ENCODE results near the gene LRP2.

The LRP2 gene

DNA sequence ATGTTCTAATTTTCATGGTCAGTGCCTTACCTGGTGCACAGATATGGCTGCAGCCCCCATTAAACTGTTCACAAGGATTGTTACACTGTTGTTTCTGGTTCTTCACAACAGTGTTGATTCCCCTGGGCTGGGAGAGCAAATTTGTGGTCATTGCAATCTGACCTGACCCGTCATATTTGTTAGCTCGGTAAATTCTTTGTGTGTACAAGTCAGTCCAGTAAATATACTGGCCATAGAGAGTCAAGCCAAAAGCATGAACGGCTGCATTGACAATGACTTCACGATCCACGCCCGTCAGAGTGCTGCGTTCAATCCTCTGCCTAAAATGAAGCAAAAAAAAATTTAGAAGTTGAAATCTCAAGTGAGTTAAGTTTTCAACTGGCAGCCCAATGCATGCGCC lies 158.4 kb downstream of the LRP2 start:
- TF ChIP-seq, protein P1, sequence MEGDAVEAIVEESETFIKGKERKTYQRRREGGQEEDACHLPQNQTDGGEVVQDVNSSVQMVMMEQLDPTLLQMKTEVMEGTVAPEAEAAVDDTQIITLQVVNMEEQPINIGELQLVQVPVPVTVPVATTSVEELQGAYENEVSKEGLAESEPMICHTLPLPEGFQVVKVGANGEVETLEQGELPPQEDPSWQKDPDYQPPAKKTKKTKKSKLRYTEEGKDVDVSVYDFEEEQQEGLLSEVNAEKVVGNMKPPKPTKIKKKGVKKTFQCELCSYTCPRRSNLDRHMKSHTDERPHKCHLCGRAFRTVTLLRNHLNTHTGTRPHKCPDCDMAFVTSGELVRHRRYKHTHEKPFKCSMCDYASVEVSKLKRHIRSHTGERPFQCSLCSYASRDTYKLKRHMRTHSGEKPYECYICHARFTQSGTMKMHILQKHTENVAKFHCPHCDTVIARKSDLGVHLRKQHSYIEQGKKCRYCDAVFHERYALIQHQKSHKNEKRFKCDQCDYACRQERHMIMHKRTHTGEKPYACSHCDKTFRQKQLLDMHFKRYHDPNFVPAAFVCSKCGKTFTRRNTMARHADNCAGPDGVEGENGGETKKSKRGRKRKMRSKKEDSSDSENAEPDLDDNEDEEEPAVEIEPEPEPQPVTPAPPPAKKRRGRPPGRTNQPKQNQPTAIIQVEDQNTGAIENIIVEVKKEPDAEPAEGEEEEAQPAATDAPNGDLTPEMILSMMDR (IDR thresholded peaks at IDR 0.05; ENCODE audit: unreplicated experiment in 3 of 3) = no peak
- H3K27me3 Mint-ChIP-seq (ENCODE audit: low read depth) = no peaks in the 10 kb centered on the region
- no peak overlapping the region for H3K4me3 Mint-ChIP-seq
- H3K9me3 Mint-ChIP-seq = no peaks in the 10 kb centered on the region
- no peak overlapping the region for H3K27ac Mint-ChIP-seq
- peaks cover 8% of the 10 kb centered on the region for H3K36me3 Mint-ChIP-seq (ENCODE audit: low read depth)
- H3K4me1 Mint-ChIP-seq = no peaks in the 10 kb centered on the region

DNA sequence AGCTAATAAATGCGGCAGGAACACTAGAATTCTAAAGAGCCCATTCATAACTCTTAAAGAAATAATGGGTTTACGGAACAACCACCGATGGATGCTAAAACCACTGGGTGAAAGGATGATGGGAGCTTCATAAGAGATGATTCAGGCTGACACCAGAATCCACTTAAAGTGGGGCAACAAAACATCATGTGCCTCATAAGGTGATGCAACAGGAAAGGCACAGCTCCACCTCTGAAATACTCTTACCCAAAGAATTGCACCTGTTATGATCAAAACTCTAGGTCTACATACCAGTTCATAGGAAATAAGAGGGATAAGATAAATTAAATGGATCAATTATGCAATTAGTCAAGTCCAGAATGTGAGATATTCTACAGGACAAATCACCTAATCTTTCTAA lies 161.6 kb downstream of the LRP2 start:
- Mint-ChIP-seq H3K27ac (no peak overlapping the region), H3K4me1 (no peaks in the 10 kb centered on the region), H3K9me3 (no peaks in the 10 kb centered on the region), H3K4me3 (no peak overlapping the region), H3K36me3 (ENCODE audit: low read depth) (peaks cover 8% of the 10 kb centered on the region), H3K27me3 (ENCODE audit: low read depth) (no peaks in the 10 kb centered on the region)
- TF ChIP-seq, protein P1 (IDR thresholded peaks at IDR 0.05; ENCODE audit: unreplicated experiment in 3 of 3) = no peak

DNA sequence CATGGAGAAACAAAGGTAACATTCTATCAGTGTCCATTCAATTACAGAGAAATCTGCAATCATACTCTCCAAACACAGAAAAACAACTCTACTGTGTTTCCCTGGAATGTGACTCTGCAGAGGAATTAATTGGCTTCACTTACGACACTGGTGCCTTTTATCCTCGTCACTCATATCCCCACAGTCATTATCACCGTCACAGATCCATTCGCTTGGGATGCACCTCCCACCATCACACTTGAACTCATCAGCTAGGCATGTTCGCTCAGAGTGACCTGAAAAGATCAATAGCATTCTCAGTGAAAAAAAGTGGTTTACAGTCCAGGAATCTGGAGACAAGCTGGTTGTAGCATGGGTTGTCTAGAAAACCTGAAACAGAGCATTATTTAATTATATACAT lies 168.7 kb downstream of the LRP2 start:
- H3K9me3 Mint-ChIP-seq = no peaks in the 10 kb centered on the region
- no peaks in the 10 kb centered on the region for H3K36me3 Mint-ChIP-seq (ENCODE audit: low read depth)
- TF ChIP-seq, protein P1 (IDR thresholded peaks at IDR 0.05; ENCODE audit: unreplicated experiment in 3 of 3) = no peak
- H3K27ac Mint-ChIP-seq = no peak overlapping the region
- H3K4me3 Mint-ChIP-seq = no peak overlapping the region
- H3K4me1 Mint-ChIP-seq = no peaks in the 10 kb centered on the region
- no peaks in the 10 kb centered on the region for H3K27me3 Mint-ChIP-seq (ENCODE audit: low read depth)

DNA sequence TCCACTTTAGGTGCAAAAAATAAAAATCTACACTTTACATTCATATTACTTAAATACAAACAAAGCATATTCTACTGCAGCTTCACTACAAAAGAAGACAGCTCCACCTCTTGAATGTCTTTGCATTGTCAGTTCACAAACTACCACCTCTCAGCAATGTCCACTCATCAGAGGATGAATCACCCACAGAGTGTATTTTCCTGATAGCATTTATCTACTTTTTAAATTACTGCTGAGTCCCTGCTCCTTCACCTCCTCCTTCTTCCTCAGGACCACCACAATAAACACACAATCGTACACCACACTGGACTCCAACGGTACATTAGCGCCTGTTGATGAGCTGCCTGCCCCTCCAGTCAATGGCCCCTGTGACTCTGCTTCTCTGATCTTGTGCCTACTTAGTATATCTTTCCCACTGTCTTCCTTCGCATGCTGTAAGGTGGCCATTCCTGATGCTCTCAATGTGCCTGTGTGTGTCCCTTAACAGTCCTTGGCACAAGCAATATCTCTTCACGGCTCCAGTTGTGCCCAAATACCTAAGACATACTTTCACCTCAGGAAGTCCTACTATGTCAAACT lies 172.0 kb downstream of the LRP2 start:
- no peaks in the 10 kb centered on the region for H3K4me1 Mint-ChIP-seq
- no peak overlapping the region for H3K4me3 Mint-ChIP-seq
- TF ChIP-seq, protein P1 (IDR thresholded peaks at IDR 0.05; ENCODE audit: unreplicated experiment in 3 of 3) = no peak
- H3K27me3 Mint-ChIP-seq (ENCODE audit: low read depth) = peaks cover 3% of the 10 kb centered on the region
- no peaks in the 10 kb centered on the region for H3K36me3 Mint-ChIP-seq (ENCODE audit: low read depth)
- no peaks in the 10 kb centered on the region for H3K9me3 Mint-ChIP-seq
- no peak overlapping the region for H3K27ac Mint-ChIP-seq

DNA sequence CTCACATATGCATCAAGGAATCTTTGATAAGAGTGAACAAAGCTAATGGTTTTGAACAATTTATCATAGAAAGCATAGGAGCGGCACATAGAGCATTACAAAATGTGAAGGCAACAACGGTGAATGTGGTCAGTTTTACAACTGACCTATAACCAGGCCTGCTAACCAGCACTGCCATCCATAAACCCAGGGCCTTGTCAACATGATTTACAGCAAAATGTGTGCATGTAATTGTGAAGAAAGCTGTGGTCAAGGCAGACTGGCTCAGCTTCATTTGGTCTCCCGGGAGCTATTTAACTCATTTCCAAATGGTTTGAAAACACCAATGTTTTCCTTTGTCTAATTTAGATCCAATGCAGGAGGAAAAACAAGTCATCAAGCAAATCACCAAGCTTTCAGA lies 173.2 kb downstream of the LRP2 start:
- H3K9me3 Mint-ChIP-seq = no peaks in the 10 kb centered on the region
- H3K36me3 Mint-ChIP-seq (ENCODE audit: low read depth) = no peaks in the 10 kb centered on the region
- H3K4me1 Mint-ChIP-seq = no peaks in the 10 kb centered on the region
- H3K27ac Mint-ChIP-seq = no peak overlapping the region
- H3K4me3 Mint-ChIP-seq = no peak overlapping the region
- TF ChIP-seq, protein P1 (IDR thresholded peaks at IDR 0.05; ENCODE audit: unreplicated experiment in 3 of 3) = no peak
- peaks cover 3% of the 10 kb centered on the region for H3K27me3 Mint-ChIP-seq (ENCODE audit: low read depth)

DNA sequence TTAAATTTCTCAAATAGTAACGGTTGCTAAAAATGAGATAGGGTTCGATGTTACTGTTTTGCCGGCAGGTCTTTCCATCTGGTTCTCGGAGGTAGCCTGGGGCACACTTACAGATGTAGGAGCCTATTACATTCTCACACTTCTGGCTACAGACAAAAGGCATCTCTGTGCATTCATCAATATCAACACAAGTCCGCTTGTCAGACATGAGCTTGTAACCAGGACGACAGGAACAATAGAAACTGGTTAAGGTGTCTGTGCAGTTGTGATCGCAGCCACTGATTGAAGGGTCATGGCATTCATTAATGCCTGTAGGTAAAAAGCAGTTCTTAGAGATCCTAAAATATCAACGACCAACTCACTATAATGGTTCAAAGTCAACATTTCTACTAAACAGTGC lies 176.6 kb downstream of the LRP2 start:
- Mint-ChIP-seq H3K36me3 (ENCODE audit: low read depth) (no peaks in the 10 kb centered on the region), H3K9me3 (no peaks in the 10 kb centered on the region), H3K27me3 (ENCODE audit: low read depth) (peaks cover 3% of the 10 kb centered on the region), H3K4me3 (no peak overlapping the region), H3K27ac (no peak overlapping the region), H3K4me1 (no peaks in the 10 kb centered on the region)
- TF ChIP-seq, protein P1 (IDR thresholded peaks at IDR 0.05; ENCODE audit: unreplicated experiment in 3 of 3) = no peak

All from nephron (organoid).